ENCODE results near the gene INHA.

DNA sequence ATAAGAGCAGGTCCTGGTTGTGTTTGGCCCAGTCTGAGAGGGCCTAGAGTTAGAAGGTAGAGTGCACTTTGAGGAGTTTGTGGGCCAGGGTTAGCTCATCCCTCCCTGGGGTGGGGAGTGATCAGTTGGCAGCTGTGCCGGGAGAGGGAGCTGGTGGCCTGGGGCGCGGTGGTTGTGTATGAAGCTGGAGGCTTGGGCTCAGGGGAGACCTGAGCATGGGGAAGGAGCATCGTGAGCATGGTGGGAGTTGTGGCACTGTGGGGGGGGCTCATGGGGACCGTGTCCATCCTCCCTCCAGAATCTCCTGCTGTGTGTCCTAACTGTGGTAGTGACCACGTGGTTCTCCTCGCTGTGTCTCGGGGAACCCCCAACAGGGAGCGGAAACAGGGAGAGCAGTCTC lies 39.2 kb downstream of the INHA start:
- TF ChIP-seq, protein P1, sequence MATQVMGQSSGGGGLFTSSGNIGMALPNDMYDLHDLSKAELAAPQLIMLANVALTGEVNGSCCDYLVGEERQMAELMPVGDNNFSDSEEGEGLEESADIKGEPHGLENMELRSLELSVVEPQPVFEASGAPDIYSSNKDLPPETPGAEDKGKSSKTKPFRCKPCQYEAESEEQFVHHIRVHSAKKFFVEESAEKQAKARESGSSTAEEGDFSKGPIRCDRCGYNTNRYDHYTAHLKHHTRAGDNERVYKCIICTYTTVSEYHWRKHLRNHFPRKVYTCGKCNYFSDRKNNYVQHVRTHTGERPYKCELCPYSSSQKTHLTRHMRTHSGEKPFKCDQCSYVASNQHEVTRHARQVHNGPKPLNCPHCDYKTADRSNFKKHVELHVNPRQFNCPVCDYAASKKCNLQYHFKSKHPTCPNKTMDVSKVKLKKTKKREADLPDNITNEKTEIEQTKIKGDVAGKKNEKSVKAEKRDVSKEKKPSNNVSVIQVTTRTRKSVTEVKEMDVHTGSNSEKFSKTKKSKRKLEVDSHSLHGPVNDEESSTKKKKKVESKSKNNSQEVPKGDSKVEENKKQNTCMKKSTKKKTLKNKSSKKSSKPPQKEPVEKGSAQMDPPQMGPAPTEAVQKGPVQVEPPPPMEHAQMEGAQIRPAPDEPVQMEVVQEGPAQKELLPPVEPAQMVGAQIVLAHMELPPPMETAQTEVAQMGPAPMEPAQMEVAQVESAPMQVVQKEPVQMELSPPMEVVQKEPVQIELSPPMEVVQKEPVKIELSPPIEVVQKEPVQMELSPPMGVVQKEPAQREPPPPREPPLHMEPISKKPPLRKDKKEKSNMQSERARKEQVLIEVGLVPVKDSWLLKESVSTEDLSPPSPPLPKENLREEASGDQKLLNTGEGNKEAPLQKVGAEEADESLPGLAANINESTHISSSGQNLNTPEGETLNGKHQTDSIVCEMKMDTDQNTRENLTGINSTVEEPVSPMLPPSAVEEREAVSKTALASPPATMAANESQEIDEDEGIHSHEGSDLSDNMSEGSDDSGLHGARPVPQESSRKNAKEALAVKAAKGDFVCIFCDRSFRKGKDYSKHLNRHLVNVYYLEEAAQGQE (IDR thresholded peaks at IDR 0.05; ENCODE audit: insufficient read depth in 1 of 2, low read depth in 2 of 2, low read length in 2 of 2) = no peak
- no peak for TF ChIP-seq TAF1 (IDR thresholded peaks at IDR 0.05; ENCODE audit: borderline replicate concordance, insufficient read depth, low read length)

Measured in PFSK-1 (cell line).